Measurements from ENCODE around the gene FGF12.

GRCh38 chr3:192130534-192131132 lies 596.7 kb downstream of the FGF12 start:
- no peak for TF ChIP-seq POLR2AphosphoS5 (IDR thresholded peaks at IDR 0.05)
- TF ChIP-seq CTCF (IDR thresholded peaks at IDR 0.05): peak; percentile 48 to 55 (median 48)
- TF ChIP-seq POLR2A (IDR thresholded peaks at IDR 0.05): no peak

All from breast epithelium (tissue), 3 donors.